ENCODE results near the gene NF2.

DNA sequence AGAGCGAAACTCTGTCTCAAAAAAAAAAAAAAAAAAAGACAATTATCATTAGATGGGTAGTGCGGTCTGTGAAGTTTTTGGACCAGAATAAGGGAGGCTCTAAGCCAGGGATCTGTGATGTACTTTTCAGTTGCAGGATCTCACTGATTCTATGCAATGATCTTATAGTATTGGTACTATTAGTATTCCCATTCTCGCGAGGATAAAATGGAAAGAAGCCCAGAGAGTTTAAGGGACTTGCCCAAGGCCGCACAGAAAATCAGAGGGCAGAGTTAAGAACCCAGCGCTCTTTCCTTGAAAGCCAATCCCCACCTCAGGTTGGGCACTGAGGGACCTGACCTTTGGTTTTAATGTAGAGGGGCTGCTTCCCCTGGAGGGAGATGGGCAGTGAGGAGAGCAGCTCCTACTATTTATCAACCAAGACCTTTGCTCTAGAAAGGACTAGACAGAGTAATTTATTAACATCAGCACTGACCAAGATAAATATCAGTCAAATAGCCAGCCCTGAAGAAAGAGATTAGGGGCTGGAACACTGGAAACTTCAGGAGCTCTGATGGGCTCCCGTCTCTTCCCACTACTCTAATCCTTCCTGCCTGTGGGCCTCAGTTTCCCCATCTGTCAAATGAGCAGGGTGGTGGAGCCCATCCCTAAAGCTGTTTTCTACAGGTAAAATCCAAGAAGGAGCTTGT is 28.5 kb upstream of the NF2 start:
- TF ChIP-seq, protein P1, sequence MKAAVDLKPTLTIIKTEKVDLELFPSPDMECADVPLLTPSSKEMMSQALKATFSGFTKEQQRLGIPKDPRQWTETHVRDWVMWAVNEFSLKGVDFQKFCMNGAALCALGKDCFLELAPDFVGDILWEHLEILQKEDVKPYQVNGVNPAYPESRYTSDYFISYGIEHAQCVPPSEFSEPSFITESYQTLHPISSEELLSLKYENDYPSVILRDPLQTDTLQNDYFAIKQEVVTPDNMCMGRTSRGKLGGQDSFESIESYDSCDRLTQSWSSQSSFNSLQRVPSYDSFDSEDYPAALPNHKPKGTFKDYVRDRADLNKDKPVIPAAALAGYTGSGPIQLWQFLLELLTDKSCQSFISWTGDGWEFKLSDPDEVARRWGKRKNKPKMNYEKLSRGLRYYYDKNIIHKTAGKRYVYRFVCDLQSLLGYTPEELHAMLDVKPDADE (IDR thresholded peaks at IDR 0.05): no peak
- TF ChIP-seq, protein P2, sequence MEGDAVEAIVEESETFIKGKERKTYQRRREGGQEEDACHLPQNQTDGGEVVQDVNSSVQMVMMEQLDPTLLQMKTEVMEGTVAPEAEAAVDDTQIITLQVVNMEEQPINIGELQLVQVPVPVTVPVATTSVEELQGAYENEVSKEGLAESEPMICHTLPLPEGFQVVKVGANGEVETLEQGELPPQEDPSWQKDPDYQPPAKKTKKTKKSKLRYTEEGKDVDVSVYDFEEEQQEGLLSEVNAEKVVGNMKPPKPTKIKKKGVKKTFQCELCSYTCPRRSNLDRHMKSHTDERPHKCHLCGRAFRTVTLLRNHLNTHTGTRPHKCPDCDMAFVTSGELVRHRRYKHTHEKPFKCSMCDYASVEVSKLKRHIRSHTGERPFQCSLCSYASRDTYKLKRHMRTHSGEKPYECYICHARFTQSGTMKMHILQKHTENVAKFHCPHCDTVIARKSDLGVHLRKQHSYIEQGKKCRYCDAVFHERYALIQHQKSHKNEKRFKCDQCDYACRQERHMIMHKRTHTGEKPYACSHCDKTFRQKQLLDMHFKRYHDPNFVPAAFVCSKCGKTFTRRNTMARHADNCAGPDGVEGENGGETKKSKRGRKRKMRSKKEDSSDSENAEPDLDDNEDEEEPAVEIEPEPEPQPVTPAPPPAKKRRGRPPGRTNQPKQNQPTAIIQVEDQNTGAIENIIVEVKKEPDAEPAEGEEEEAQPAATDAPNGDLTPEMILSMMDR (conservative IDR thresholded peaks at IDR 0.05; ENCODE audit: low read depth in 2 of 2): no peak
- no peak for TF ChIP-seq EZH2 (IDR thresholded peaks at IDR 0.05; ENCODE audit: low read depth, unreplicated experiment)
- no peak for TF ChIP-seq POLR2AphosphoS5 (IDR thresholded peaks at IDR 0.05; ENCODE audit: low read depth)
- no peak for TF ChIP-seq ZNF114 (CRISPR knock-in tag; IDR thresholded peaks at IDR 0.05)
- no peak for TF ChIP-seq JUNB (IDR thresholded peaks at IDR 0.05; ENCODE audit: unreplicated experiment)
- no peak for TF ChIP-seq CREB1 (CRISPR knock-in tag; IDR thresholded peaks at IDR 0.05; ENCODE audit: low read depth)
- TF ChIP-seq, protein P3, sequence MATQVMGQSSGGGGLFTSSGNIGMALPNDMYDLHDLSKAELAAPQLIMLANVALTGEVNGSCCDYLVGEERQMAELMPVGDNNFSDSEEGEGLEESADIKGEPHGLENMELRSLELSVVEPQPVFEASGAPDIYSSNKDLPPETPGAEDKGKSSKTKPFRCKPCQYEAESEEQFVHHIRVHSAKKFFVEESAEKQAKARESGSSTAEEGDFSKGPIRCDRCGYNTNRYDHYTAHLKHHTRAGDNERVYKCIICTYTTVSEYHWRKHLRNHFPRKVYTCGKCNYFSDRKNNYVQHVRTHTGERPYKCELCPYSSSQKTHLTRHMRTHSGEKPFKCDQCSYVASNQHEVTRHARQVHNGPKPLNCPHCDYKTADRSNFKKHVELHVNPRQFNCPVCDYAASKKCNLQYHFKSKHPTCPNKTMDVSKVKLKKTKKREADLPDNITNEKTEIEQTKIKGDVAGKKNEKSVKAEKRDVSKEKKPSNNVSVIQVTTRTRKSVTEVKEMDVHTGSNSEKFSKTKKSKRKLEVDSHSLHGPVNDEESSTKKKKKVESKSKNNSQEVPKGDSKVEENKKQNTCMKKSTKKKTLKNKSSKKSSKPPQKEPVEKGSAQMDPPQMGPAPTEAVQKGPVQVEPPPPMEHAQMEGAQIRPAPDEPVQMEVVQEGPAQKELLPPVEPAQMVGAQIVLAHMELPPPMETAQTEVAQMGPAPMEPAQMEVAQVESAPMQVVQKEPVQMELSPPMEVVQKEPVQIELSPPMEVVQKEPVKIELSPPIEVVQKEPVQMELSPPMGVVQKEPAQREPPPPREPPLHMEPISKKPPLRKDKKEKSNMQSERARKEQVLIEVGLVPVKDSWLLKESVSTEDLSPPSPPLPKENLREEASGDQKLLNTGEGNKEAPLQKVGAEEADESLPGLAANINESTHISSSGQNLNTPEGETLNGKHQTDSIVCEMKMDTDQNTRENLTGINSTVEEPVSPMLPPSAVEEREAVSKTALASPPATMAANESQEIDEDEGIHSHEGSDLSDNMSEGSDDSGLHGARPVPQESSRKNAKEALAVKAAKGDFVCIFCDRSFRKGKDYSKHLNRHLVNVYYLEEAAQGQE (IDR thresholded peaks at IDR 0.05; ENCODE audit: unreplicated experiment): no peak
- TF ChIP-seq NANOG (IDR thresholded peaks at IDR 0.05; ENCODE audit: borderline replicate concordance): no peak
- TF ChIP-seq EZH2phosphoT487 (IDR thresholded peaks at IDR 0.05; ENCODE audit: unreplicated experiment): no peak
- no peak for TF ChIP-seq STAT1 (IDR thresholded peaks at IDR 0.05; ENCODE audit: unreplicated experiment)
- TF ChIP-seq ZNF331 (CRISPR knock-in tag; IDR thresholded peaks at IDR 0.05; ENCODE audit: low read depth): no peak
